ENCODE results near the gene FZD8.

Gene FZD8

GRCh38 chr10:35606430-35606829 lies 35.7 kb downstream of the FZD8 start:
- DNase-seq (ENCODE audit: low read depth in 3 of 3, low spot score in 1 of 3): no peak

GRCh38 chr10:35605191-35605590 lies 36.9 kb downstream of the FZD8 start, which contains the start of gene GJD4:
GJD4 (plus strand) TSS chr10:35605341; CDS start chr10:35605568, 227 bp downstream.
- DNase-seq (ENCODE audit: low read depth in 3 of 3, low spot score in 1 of 3): no peak

GRCh38 chr10:35600193-35600592 lies 41.9 kb downstream of the FZD8 start:
- DNase-seq (ENCODE audit: low read depth in 3 of 3, low spot score in 1 of 3): no peak

GRCh38 chr10:35598379-35598778 lies 43.7 kb downstream of the FZD8 start:
- no peak for DNase-seq (ENCODE audit: low read depth in 3 of 3, low spot score in 1 of 3)

GRCh38 chr10:35595106-35595505 lies 47.0 kb downstream of the FZD8 start:
- DNase-seq (ENCODE audit: low read depth in 3 of 3, low spot score in 1 of 3): no peak

- no peak for DNase-seq (ENCODE audit: low read depth in 3 of 3, low spot score in 1 of 3)
Observed at GRCh38 chr10:35594115-35595079, 47.7 kb downstream of the FZD8 start.

- no peak for DNase-seq (ENCODE audit: low read depth in 3 of 3, low spot score in 1 of 3)
Observed at GRCh38 chr10:35592441-35592840, 49.7 kb downstream of the FZD8 start.

GRCh38 chr10:35588836-35589235 lies 53.3 kb downstream of the FZD8 start:
- DNase-seq (ENCODE audit: low read depth in 3 of 3, low spot score in 1 of 3): no peak

Measured in stimulated activated CD4-positive, alpha-beta T cell treated with anti-CD3 and anti-CD28 coated beads, TNF-alpha, amount 100 ng/mL, for 1 hour (primary cell).